ENCODE data around the gene FOXJ2. TPM values are rescaled to one million over a fixed set of nuclear protein-coding genes. Genes with fewer than 3 reads are reported as not detected.

The FOXJ2 gene
- total RNA-seq, 2 experiments from 2014 or later, result 14.8 to 16.5 TPM

DNA sequence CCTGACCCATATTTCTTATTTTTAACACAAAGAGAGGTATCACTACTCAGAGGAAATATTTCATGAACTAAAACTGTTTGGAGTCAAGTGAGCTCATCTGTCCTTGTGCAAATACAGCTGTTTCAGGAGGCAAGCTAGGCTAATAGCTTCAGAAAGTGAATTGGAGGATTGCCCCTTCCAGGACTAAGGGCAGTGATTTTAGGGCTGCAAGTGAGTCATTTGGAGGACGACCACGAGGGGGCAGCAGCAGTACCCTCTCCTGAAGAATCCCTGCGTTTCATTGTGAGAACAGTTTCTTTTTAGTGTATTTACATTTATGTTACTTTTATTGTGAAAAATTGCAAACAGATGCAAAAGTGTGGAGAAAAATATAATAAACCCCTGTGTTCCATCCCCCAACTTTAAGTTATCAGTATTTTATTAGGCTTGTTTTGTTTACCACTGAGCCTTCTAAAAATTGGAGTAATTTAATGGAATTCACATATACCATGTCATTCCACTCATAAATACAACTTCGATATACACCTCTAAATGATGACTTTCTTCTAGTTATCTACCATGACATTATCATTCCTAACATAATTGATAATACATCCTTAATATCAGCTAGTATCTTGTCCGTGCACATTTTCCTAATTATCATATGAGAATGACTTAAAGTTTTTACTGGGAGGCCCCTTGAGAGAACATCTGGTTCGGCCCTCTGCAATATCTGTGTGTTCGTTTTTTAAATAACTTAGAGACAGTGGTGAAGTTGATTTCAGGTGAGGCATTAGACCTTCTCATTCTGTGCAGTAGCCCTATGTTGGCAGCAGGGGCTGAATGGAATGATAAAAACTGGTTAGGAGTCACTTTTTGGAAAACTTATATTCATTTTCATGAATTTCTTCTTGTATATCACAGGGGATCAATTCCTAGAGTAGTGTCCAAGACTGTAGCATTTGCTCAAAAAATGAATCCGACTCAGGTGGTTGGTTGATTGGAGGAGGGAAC, 13.7 kb downstream of the FOXJ2 start:
- ChIA-PET POLR2A (no interaction called here), CTCF (interaction anchor here (0.9 to 7.0 kb wide), 12 partner anchors 8 to 123 kb away, joined by 3 to 105 read pairs (median 6); partner anchors contain the start of gene C3AR1)
- H3K27me3 Mint-ChIP-seq, result no peaks in the 10 kb centered on the region
- H3K4me1 Mint-ChIP-seq, result peaks cover 15% of the 10 kb centered on the region
- peaks cover 60% of the 10 kb centered on the region for H3K36me3 Mint-ChIP-seq (ENCODE audit: low read depth)
- no peak overlapping the region for H3K4me3 Mint-ChIP-seq
- intact Hi-C loops (cut with DNase I, micrococcal nuclease), result loop anchor here (1.0 kb wide), 1 partner anchor 32 kb away; no protein-coding TSS in a partner anchor
- H3K27ac Mint-ChIP-seq, result no peak overlapping the region
- H3K9me3 Mint-ChIP-seq (ENCODE audit: low read depth), result no peaks in the 10 kb centered on the region
- ATAC-seq (peak; percentile 72), DNase-seq (peak; percentile 90)

- peaks cover 63% of the 10 kb centered on the region for H3K36me3 Mint-ChIP-seq (ENCODE audit: low read depth)
- peaks cover 15% of the 10 kb centered on the region for H3K4me1 Mint-ChIP-seq
- ChIA-PET CTCF (interaction anchor here (0.5 to 7.0 kb wide), 5 partner anchors 9 to 1309 kb away, joined by 3 to 105 read pairs (median 3); no protein-coding TSS in a partner anchor), POLR2A (interaction anchor here (0.9 kb wide), 1 partner anchor 77 kb away, joined by 3 read pairs; no protein-coding TSS in a partner anchor)
- ATAC-seq (no peak), DNase-seq (no peak)
- no peak overlapping the region for H3K4me3 Mint-ChIP-seq
- H3K27me3 Mint-ChIP-seq, result no peaks in the 10 kb centered on the region
- intact Hi-C loops (cut with DNase I, micrococcal nuclease), result no loop called here
- H3K27ac Mint-ChIP-seq, result no peak overlapping the region
- H3K9me3 Mint-ChIP-seq (ENCODE audit: low read depth), result no peaks in the 10 kb centered on the region
Measured at GRCh38 chr12:8047842-8048241, 15.3 kb downstream of the FOXJ2 start.

DNA sequence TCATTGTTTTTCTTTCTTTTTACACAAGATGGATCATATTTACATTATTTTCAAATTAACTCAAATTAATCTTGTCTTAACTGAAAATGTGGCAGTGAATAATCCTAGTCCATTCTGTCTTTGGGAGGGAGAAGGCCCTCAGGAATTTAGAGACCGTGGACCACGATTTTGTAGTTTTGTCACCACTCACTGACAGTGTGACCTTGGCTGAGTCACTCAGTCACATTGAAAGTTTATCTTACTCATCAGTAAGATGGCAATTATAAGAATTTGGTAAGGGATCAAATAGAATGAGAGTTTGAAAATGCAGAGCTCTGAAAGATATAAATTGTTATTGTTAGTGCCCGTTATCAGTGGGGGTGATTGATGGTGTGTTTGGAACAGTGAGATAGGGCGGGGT, 16.4 kb downstream of the FOXJ2 start:
- peaks cover 15% of the 10 kb centered on the region for H3K4me1 Mint-ChIP-seq
- peaks cover 61% of the 10 kb centered on the region for H3K36me3 Mint-ChIP-seq (ENCODE audit: low read depth)
- no peak for DNase-seq
- peak; percentile 72 for ATAC-seq
- H3K9me3 Mint-ChIP-seq (ENCODE audit: low read depth), result no peaks in the 10 kb centered on the region
- H3K27ac Mint-ChIP-seq, result peak overlapping the region; percentile 47
- CTCF ChIA-PET, result interaction anchor here (0.9 to 7.0 kb wide), 3 partner anchors 10 to 30 kb away, joined by 3 to 105 read pairs (median 3); no protein-coding TSS in a partner anchor
- no peaks in the 10 kb centered on the region for H3K27me3 Mint-ChIP-seq
- POLR2A ChIA-PET, result interaction anchor here (0.9 kb wide), 1 partner anchor 78 kb away, joined by 3 read pairs; no protein-coding TSS in a partner anchor
- no peak overlapping the region for H3K4me3 Mint-ChIP-seq
- intact Hi-C loops (cut with DNase I, micrococcal nuclease), result no loop called here

GRCh38 chr12:8050600-8051250, 18.2 kb downstream of the FOXJ2 start:
- no peaks in the 10 kb centered on the region for H3K27me3 Mint-ChIP-seq
- DNase-seq, result no peak
- H3K4me1 Mint-ChIP-seq, result peaks cover 15% of the 10 kb centered on the region
- POLR2A ChIA-PET, result no interaction called here
- ATAC-seq, result no peak
- H3K36me3 Mint-ChIP-seq (ENCODE audit: low read depth), result peaks cover 58% of the 10 kb centered on the region
- H3K27ac Mint-ChIP-seq, result no peak overlapping the region
- no peak overlapping the region for H3K4me3 Mint-ChIP-seq
- CTCF ChIA-PET, result interaction anchor here (0.8 to 1.3 kb wide), 2 partner anchors 10 to 145 kb away, joined by 3 to 4 read pairs; no protein-coding TSS in a partner anchor
- intact Hi-C loops (cut with DNase I, micrococcal nuclease), result no loop called here
- no peaks in the 10 kb centered on the region for H3K9me3 Mint-ChIP-seq (ENCODE audit: low read depth)

- Mint-ChIP-seq H3K9me3 (ENCODE audit: low read depth) (no peaks in the 10 kb centered on the region), H3K36me3 (ENCODE audit: low read depth) (peaks cover 44% of the 10 kb centered on the region), H3K4me3 (no peak overlapping the region), H3K27me3 (no peaks in the 10 kb centered on the region), H3K4me1 (peaks cover 17% of the 10 kb centered on the region), H3K27ac (no peak overlapping the region)
- CTCF ChIA-PET, result no interaction called here
- DNase-seq (no peak), ATAC-seq (no peak)
- POLR2A ChIA-PET, result no interaction called here
- intact Hi-C loops (cut with DNase I, micrococcal nuclease), result no loop called here
Measured at GRCh38 chr12:8052679-8053078, 20.2 kb downstream of the FOXJ2 start.

DNA sequence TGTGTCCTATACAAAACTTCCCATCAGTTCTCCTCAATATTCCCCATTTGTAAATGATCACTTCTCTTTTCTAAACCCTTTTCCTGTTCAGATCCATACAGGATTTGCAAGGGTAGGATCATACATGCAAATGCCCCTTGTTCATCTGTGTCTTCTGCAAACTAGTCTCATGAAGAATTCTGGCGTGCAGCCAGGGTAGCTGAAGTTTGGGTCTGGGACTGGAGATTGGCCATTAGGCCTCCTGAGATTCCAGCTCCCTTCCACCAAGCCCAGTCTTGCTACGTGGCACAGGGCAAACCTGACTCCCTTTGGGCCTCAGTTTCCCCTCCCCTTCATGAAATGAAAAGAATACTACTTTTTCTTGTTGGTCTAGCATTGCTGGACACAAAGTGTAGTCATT, 22.3 kb downstream of the FOXJ2 start:
- intact Hi-C loops (cut with DNase I, micrococcal nuclease), result no loop called here
- ChIA-PET CTCF (interaction anchor here (0.5 to 1.5 kb wide), 3 partner anchors 11 to 1900 kb away, joined by 3 to 6 read pairs (median 4); no protein-coding TSS in a partner anchor), POLR2A (no interaction called here)
- no peak overlapping the region for H3K4me3 Mint-ChIP-seq
- peaks cover 15% of the 10 kb centered on the region for H3K4me1 Mint-ChIP-seq
- DNase-seq (no peak), ATAC-seq (no peak)
- peaks cover 25% of the 10 kb centered on the region for H3K36me3 Mint-ChIP-seq (ENCODE audit: low read depth)
- no peaks in the 10 kb centered on the region for H3K27me3 Mint-ChIP-seq
- no peak overlapping the region for H3K27ac Mint-ChIP-seq
- no peaks in the 10 kb centered on the region for H3K9me3 Mint-ChIP-seq (ENCODE audit: low read depth)

GRCh38 chr12:8057306-8057705, 24.8 kb downstream of the FOXJ2 start:
- H3K36me3 Mint-ChIP-seq (ENCODE audit: low read depth), result peaks cover 15% of the 10 kb centered on the region
- POLR2A ChIA-PET, result no interaction called here
- H3K9me3 Mint-ChIP-seq (ENCODE audit: low read depth), result no peaks in the 10 kb centered on the region
- H3K4me1 Mint-ChIP-seq, result peaks cover 15% of the 10 kb centered on the region
- H3K27ac Mint-ChIP-seq, result no peak overlapping the region
- H3K27me3 Mint-ChIP-seq, result no peaks in the 10 kb centered on the region
- no peak for ATAC-seq
- intact Hi-C loops (cut with DNase I, micrococcal nuclease), result no loop called here
- CTCF ChIA-PET, result interaction anchor here (0.9 to 1.4 kb wide), 4 partner anchors 10 to 37 kb away, joined by 4 to 5 read pairs (median 4); no protein-coding TSS in a partner anchor
- H3K4me3 Mint-ChIP-seq, result no peak overlapping the region
- DNase-seq, result no peak

- Mint-ChIP-seq H3K27ac (no peak overlapping the region), H3K4me1 (peaks cover 15% of the 10 kb centered on the region), H3K36me3 (ENCODE audit: low read depth) (peaks cover 10% of the 10 kb centered on the region), H3K4me3 (no peak overlapping the region), H3K9me3 (ENCODE audit: low read depth) (no peaks in the 10 kb centered on the region), H3K27me3 (no peaks in the 10 kb centered on the region)
- POLR2A ChIA-PET, result no interaction called here
- CTCF ChIA-PET, result interaction anchor here (0.5 to 1.3 kb wide), 3 partner anchors 12 to 207 kb away, joined by 3 to 9 read pairs (median 4); no protein-coding TSS in a partner anchor
- ATAC-seq (peak; percentile 65), DNase-seq (no peak)
- intact Hi-C loops (cut with DNase I, micrococcal nuclease), result no loop called here
Measured at GRCh38 chr12:8057839-8058238, 25.3 kb downstream of the FOXJ2 start.

DNA sequence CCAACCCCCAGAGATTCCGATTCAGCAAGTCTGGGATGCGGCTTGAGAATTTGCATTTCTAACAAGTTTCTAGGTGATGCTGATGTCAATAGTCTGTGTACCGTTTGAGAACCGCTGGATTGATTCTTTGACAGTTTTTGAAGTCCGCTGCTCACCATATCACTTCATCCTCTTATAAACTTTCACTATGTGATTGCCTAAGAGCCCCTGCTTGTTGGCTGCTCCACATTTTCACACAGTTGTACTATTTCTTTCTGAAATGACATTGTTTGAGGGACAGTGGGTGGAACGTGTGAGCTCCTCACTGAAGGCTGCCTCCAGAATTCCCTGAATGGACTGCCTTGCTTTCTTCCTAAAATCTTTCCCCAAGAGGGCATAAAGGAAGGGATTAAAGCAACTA, 26.0 kb downstream of the FOXJ2 start:
- H3K4me1 Mint-ChIP-seq, result peaks cover 15% of the 10 kb centered on the region
- H3K27ac Mint-ChIP-seq, result no peak overlapping the region
- H3K9me3 Mint-ChIP-seq (ENCODE audit: low read depth), result no peaks in the 10 kb centered on the region
- ATAC-seq, result no peak
- POLR2A ChIA-PET, result no interaction called here
- CTCF ChIA-PET, result interaction anchor here (1.2 kb wide), 1 partner anchor 19 kb away, joined by 9 read pairs; no protein-coding TSS in a partner anchor
- peaks cover 10% of the 10 kb centered on the region for H3K36me3 Mint-ChIP-seq (ENCODE audit: low read depth)
- no peak overlapping the region for H3K4me3 Mint-ChIP-seq
- DNase-seq, result no peak
- intact Hi-C loops (cut with DNase I, micrococcal nuclease), result no loop called here
- no peaks in the 10 kb centered on the region for H3K27me3 Mint-ChIP-seq

GRCh38 chr12:8064131-8064530, 31.6 kb downstream of the FOXJ2 start:
- DNase-seq (no peak), ATAC-seq (no peak)
- no peaks in the 10 kb centered on the region for H3K27me3 Mint-ChIP-seq
- no peaks in the 10 kb centered on the region for H3K9me3 Mint-ChIP-seq (ENCODE audit: low read depth)
- H3K27ac Mint-ChIP-seq, result no peak overlapping the region
- CTCF ChIA-PET, result no interaction called here
- no peak overlapping the region for H3K4me3 Mint-ChIP-seq
- no peaks in the 10 kb centered on the region for H3K36me3 Mint-ChIP-seq (ENCODE audit: low read depth)
- POLR2A ChIA-PET, result no interaction called here
- intact Hi-C loops (cut with DNase I, micrococcal nuclease), result no loop called here
- H3K4me1 Mint-ChIP-seq, result peaks cover 21% of the 10 kb centered on the region

DNA sequence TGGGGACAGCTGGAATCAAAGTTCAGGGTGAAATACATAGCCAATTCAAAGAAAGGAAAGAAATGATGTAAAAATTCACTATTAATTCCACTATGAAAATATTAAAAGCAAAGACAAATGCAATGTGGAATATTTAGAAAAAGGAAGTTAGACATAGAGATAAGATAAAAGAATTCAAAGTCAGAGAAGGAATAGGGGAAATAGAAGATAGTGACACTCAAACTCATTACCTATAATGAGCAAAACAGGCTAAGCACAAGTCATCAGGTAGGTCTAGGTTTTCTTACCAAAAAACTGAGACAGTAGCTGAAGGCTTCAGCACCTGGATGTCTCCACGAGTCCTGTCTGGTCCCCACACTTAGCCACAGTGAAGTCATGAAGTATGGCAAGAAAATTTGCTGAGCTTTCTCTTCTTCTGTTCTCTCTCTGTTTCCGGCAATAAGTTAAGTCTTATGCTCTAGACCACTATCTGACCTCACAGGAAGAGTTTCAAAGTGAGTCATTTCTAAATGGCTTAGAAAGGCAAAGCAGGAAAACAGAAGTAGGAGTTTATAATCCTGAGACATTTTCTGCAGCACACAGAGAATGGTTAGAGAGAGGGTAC, 33.6 kb downstream of the FOXJ2 start, which contains the start of gene C3AR1:
Gene C3AR1, minus strand, starts transcription at position 369 of the 604 bp plus-strand sequence. CDS start 6,174 bp downstream, outside the sequence.
- DNase-seq, result peak; percentile 48
- ChIA-PET CTCF (interaction anchor here (0.6 to 3.0 kb wide), 10 partner anchors 9 to 999 kb away, joined by 3 to 15 read pairs (median 4); no protein-coding TSS in a partner anchor), POLR2A (interaction anchor here (1.0 to 1.2 kb wide), 2 partner anchors 15 to 27 kb away, joined by 3 to 6 read pairs; no protein-coding TSS in a partner anchor)
- ATAC-seq, result peak; percentile 98
- H3K4me3 Mint-ChIP-seq, result peak within 1 kb of the TSS; percentile 43
- peak within 1 kb of the TSS; percentile 76 for H3K27ac Mint-ChIP-seq
- H3K9me3 Mint-ChIP-seq (ENCODE audit: low read depth), result no peaks in the 10 kb centered on the region
- H3K36me3 Mint-ChIP-seq (ENCODE audit: low read depth), result no peaks in the 10 kb centered on the region
- H3K4me1 Mint-ChIP-seq, result peaks cover 29% of the 10 kb centered on the region
- intact Hi-C loops (cut with DNase I, micrococcal nuclease), result loop anchor here (1.0 kb wide), 2 partner anchors 11 to 16 kb away; partner anchors contain the start of gene NECAP1 (in 1 of the 2)
- H3K27me3 Mint-ChIP-seq, result no peaks in the 10 kb centered on the region

Data from activated CD4-positive, alpha-beta T cell treated with anti-CD3 and anti-CD28 coated beads for 36 hours (primary cell).